A673 (cell line): ENCODE results near the gene KCTD2. TPM values are rescaled to one million over a fixed set of nuclear protein-coding genes. Genes with fewer than 3 reads are reported as not detected.
A peak's percentile ranks its signal among the peaks of the same experiment; 100 is the strongest.

ENCODE experiments used
- BruUV-seq: library from RNA; stranded (reverse); fragments of 400-500 nt; replicated peaks from 2 replicates; lab custom pipeline; 2021; lab: Mats Ljungman, UMichigan
- CTCF ChIA-PET: fragments of 300-600 bp; sonication (Branson Sonifier 250); formaldehyde crosslinking; loops from one replicate; lab custom pipeline; 2022; ENCODE audit warnings: antibody characterized with exemption; lab: Charles Lee
- POLR2A ChIA-PET: fragments of 300-600 bp; sonication (Branson Sonifier 250); formaldehyde crosslinking; loops from one replicate; lab custom pipeline; 2022; ENCODE audit warnings: antibody characterized with exemption; ENCODE audit not compliant: low non-redundant PET; lab: Charles Lee
- DNase-seq: peaks from one replicate; pipeline ENCODE4 v3.0.0-alpha.2; 2015; ENCODE audit warnings: low spot score
- H3K27ac ChIP-seq: fragments of 200-600 bp; sonication (generic); 2 replicates; pipeline ENCODE4 v1.5.1; 2016; ENCODE audit warnings: mixed run types, low read depth, mild to moderate bottlenecking, mixed read lengths, antibody characterized with exemption, low read length; ENCODE audit not compliant: poor library complexity, severe bottlenecking
- H3K27me3 ChIP-seq: fragments of 200-600 bp; sonication (generic); replicated peaks from 2 replicates; pipeline ENCODE4 v1.6.1; 2017; ENCODE audit warnings: mixed run types, low read depth, mild to moderate bottlenecking, mixed read lengths, antibody characterized with exemption, low read length; ENCODE audit not compliant: insufficient read depth, poor library complexity
- H3K36me3 ChIP-seq: fragments of 200-600 bp; sonication (generic); 2 replicates; pipeline ENCODE4 v1.6.1; 2016; ENCODE audit warnings: mixed run types, mild to moderate bottlenecking, mixed read lengths, antibody characterized with exemption, low read length; ENCODE audit not compliant: insufficient read depth, poor library complexity, severe bottlenecking
- H3K4me1 ChIP-seq: fragments of 200-600 bp; sonication (generic); 2 replicates; pipeline ENCODE4 v1.6.1; 2017; ENCODE audit warnings: mixed run types, mild to moderate bottlenecking, mixed read lengths, antibody characterized with exemption, low read length; ENCODE audit not compliant: insufficient read depth, poor library complexity, severe bottlenecking
- H3K4me3 ChIP-seq: fragments of 200-600 bp; sonication (generic); 2 replicates; pipeline ENCODE4 v1.5.1; 2016; ENCODE audit warnings: low read depth, mixed run types, mild to moderate bottlenecking, mixed read lengths, low read length; ENCODE audit not compliant: poor library complexity, severe bottlenecking
- H3K9me3 ChIP-seq: fragments of 200-600 bp; sonication (generic); 2 replicates; pipeline ENCODE4 v1.6.1; 2016; ENCODE audit warnings: mixed run types, low read depth, mild to moderate bottlenecking, mixed read lengths, antibody characterized with exemption, low read length; ENCODE audit not compliant: poor library complexity, severe bottlenecking
- CTCF ChIP-seq: fragments of 300-800, 200-600 bp; sonication (generic); conservative IDR thresholded peaks from 2 replicates; pipeline ENCODE4 v1.5.1; 2017; ENCODE audit warnings: low read depth, mild to moderate bottlenecking, antibody characterized with exemption, low read length, moderate library complexity, mixed read lengths
- EZH2 ChIP-seq: fragments of 200-600 bp; sonication (generic); IDR thresholded peaks from 2 replicates; pipeline ENCODE4 v1.6.1; 2017; ENCODE audit warnings: borderline replicate concordance, low read depth, mild to moderate bottlenecking, mixed read lengths, antibody characterized with exemption, low read length; ENCODE audit not compliant: poor library complexity, severe bottlenecking
- intact Hi-C: fragments of 100-400 bp; cut with micrococcal nuclease; formaldehyde crosslinking; loops from one replicate; pipeline ENCODE4 v1.10.0; 2022; ENCODE audit not compliant: unreplicated experiment
- total RNA-seq: library from RNA; stranded (reverse); gene quantifications from 2 replicates; pipeline ENCODE4 v1.2.3, GENCODE V29; 2021

KCTD2 gene
- total RNA-seq, 1 experiment from 2014 or later, result 25.6 TPM

DNA sequence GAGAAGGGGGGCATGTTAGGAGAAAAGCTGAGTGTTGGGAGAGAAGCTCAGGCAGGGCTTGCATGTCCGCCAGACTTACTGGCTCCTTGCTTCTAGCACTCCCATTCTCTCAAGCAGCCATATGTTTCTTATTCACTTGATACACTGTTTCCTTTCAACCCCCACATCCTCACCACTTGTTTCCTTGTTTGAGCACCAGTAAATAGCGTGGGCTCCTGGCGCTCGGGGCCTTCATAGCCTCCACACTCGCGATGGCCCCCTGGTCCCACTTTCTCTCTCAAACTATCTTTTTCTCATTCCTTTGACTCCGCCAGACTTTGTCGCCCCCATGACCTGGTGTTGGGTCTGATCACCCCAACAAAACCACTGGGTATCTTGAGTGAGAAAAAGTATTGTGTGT is 16.9 kb upstream of the KCTD2 start:
- ChIA-PET CTCF (interaction anchor here (0.6 kb wide), 1 partner anchor 61 kb away, joined by 6 read pairs; no protein-coding TSS in a partner anchor), POLR2A (no interaction called here)
- BruUV-seq, result no TSS peak
- H3K4me3 ChIP-seq, result no peak overlapping the region
- intact Hi-C loops, result loop anchor here (5.0 to 10.0 kb wide), 3 partner anchors 68 to 375 kb away; partner anchors contain the start of genes GRB2 and NUP85
- H3K36me3 ChIP-seq, result no peaks in the 10 kb centered on the region
- H3K4me1 ChIP-seq, result no peaks in the 10 kb centered on the region
- TF ChIP-seq EZH2 (no peak), CTCF (no peak)
- peaks cover 8% of the 10 kb centered on the region for H3K9me3 ChIP-seq
- no peak for DNase-seq
- H3K27ac ChIP-seq, result no peak overlapping the region
- H3K27me3 ChIP-seq, result no peaks in the 10 kb centered on the region

GRCh38 chr17:75031972-75032719 is 14.9 kb upstream of the KCTD2 start:
- DNase-seq, result peak; percentile 87
- H3K27me3 ChIP-seq, result no peaks in the 10 kb centered on the region
- intact Hi-C loops, result loop anchor here (2.0 to 10.0 kb wide), 4 partner anchors 19 to 373 kb away; partner anchors contain the start of genes GRB2, MRPL58 and NUP85
- ChIA-PET CTCF (interaction anchor here (0.7 to 1.0 kb wide), 2 partner anchors 71 to 82 kb away, joined by 4 read pairs; no protein-coding TSS in a partner anchor), POLR2A (interaction anchor here (0.5 to 0.6 kb wide), 2 partner anchors 148 to 189 kb away, joined by 4 to 5 read pairs; no protein-coding TSS in a partner anchor)
- H3K36me3 ChIP-seq, result no peaks in the 10 kb centered on the region
- BruUV-seq, result no TSS peak
- H3K27ac ChIP-seq, result no peak overlapping the region
- H3K4me3 ChIP-seq, result peak overlapping the region; percentile 85
- no peak for TF ChIP-seq CTCF
- TF ChIP-seq EZH2, result no peak
- H3K4me1 ChIP-seq, result peaks cover 18% of the 10 kb centered on the region
- peaks cover 8% of the 10 kb centered on the region for H3K9me3 ChIP-seq

DNA sequence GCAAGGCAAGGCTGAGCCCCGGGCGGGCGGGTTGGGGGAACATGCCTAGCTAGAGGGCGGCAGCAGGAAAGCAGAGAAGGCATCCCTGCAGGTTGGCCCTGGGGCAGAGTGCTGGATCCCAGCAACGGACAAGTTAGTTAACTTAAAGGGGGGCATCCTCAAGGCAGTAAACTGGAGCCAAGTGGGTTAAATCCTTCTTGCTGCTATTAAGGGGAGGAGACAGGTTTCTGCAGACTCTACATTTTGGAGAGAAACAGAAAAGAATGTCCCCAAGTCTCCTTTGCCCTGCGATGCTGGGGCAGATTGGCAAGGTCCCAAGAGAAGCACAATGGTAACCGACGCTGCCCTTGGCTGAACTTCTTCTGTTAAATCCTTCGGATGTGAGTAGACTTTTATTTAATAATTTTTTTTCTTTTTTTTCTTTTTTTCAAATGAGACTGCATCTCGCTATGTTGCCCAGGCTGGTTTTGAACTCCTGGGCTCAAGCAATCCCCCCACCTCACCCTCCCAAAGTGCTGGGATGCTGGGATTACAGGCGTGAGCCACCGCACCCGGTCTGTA is 14.2 kb upstream of the KCTD2 start:
- intact Hi-C loops, result loop anchor here (2.0 to 10.0 kb wide), 4 partner anchors 20 to 372 kb away; partner anchors contain the start of genes GRB2, MRPL58 and NUP85
- Histone ChIP-seq H3K4me1 (peaks cover 18% of the 10 kb centered on the region), H3K4me3 (peak overlapping the region; percentile 85), H3K9me3 (peaks cover 8% of the 10 kb centered on the region), H3K27ac (no peak overlapping the region), H3K27me3 (no peaks in the 10 kb centered on the region), H3K36me3 (no peaks in the 10 kb centered on the region)
- ChIA-PET CTCF (no interaction called here), POLR2A (no interaction called here)
- peak; percentile 55 for DNase-seq
- TF ChIP-seq CTCF, result no peak
- no peak for TF ChIP-seq EZH2
- no TSS peak for BruUV-seq
